Mucosa of rectum (tissue), 2 donors: ENCODE results near the gene STX1A.
"Not testable (repeated sequence)": the region's sequence is repeated elsewhere in the genome, so short reads cannot be mapped to it uniquely, and the experiment has no call there.

ENCODE experiments used
- H3K27ac ChIP-seq, 2 donors: one replicate each; pipeline ENCODE4 v1.7.0; 2013; ENCODE audit warnings: inconsistent platforms in 2 of 2, low read depth in 2 of 2, low read length in 2 of 2
- H3K27me3 ChIP-seq, 2 donors: one replicate each; pipeline ENCODE4 v1.7.0; 2013; ENCODE audit warnings: low read length in 2 of 2; ENCODE audit not compliant: control insufficient read depth in 2 of 2, insufficient read depth in 2 of 2
- H3K36me3 ChIP-seq, 2 donors: one replicate each; pipeline ENCODE4 v1.7.0; 2013; ENCODE audit warnings: low read length in 2 of 2; ENCODE audit not compliant: control insufficient read depth in 2 of 2, insufficient read depth in 2 of 2
- H3K4me1 ChIP-seq, 2 donors: one replicate each; pipeline ENCODE4 v1.7.0; 2013; ENCODE audit warnings: low read length in 2 of 2, mild to moderate bottlenecking in 1 of 2; ENCODE audit not compliant: control insufficient read depth in 2 of 2, insufficient read depth in 2 of 2
- H3K4me3 ChIP-seq, 2 donors: one replicate each; pipeline ENCODE4 v1.7.0; 2013; ENCODE audit warnings: low read length in 2 of 2
- H3K9ac ChIP-seq, 2 donors: one replicate each; pipeline ENCODE4 v1.7.0; 2013; ENCODE audit warnings: low read length in 2 of 2, low read depth in 1 of 2, mild to moderate bottlenecking in 1 of 2
- H3K9me3 ChIP-seq, 2 donors: one replicate each; pipeline ENCODE4 v1.7.0; 2013; ENCODE audit warnings: low read length in 2 of 2; ENCODE audit not compliant: control insufficient read depth in 2 of 2
- donor health status: healthy.
- donor health status: Normal muscosa, but diverticular disease.

The STX1A gene

GRCh38 chr7:73655309-73655708, 64.2 kb downstream of the STX1A start:
- not testable (repeated sequence) for H3K27me3 ChIP-seq, H3K9me3 ChIP-seq

GRCh38 chr7:73652541-73652949, 66.9 kb downstream of the STX1A start:
- Histone ChIP-seq H3K9ac (no peak overlapping the region), H3K4me3 (no peak overlapping the region), H3K36me3 (no peaks in the 10 kb centered on the region), H3K9me3 (no peaks in the 10 kb centered on the region), H3K4me1 (peaks cover 6 to 11% of the 10 kb centered on the region in 2 donors), H3K27me3 (peaks cover 8 to 12% of the 10 kb centered on the region in 2 donors), H3K27ac (no peak overlapping the region)

More at GRCh38 chr7:73655309-73655708, 64.2 kb downstream of the STX1A start:
- H3K4me3 ChIP-seq, H3K4me1 ChIP-seq, H3K9ac ChIP-seq, H3K36me3 ChIP-seq, H3K27ac ChIP-seq: not testable (repeated sequence)

DNA sequence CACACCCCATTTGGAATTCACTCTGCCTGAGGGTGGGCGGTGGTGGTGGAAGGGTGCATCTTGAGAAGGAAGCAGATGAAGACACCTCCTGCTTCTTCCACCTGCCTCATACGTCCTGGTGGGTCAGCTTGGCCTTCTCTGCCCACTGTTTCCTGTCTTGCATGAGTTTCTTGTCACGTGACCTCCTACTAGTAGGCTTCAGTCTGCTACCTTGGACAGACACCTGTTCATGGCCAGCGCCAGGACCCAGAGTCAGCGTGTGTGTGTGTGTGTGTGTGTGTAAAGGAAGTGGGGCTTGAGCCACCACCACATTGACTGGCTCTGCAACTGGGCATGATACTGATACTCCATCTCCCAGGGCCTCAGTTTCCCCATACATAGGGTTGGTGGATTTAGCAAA, 68.9 kb downstream of the STX1A start:
- Histone ChIP-seq H3K9ac (no peak overlapping the region), H3K27me3 (peaks cover 12 to 16% of the 10 kb centered on the region in 2 donors)

GRCh38 chr7:73649576-73649975, 69.9 kb downstream of the STX1A start:
- no peaks in the 10 kb centered on the region for H3K9me3 ChIP-seq
- H3K27ac ChIP-seq = no peak overlapping the region
- no peak overlapping the region for H3K9ac ChIP-seq
- peaks cover 12 to 17% of the 10 kb centered on the region in 2 donors for H3K27me3 ChIP-seq
- no peak overlapping the region for H3K4me3 ChIP-seq
- peaks cover 9 to 11% of the 10 kb centered on the region in 2 donors for H3K4me1 ChIP-seq
- no peaks in the 10 kb centered on the region for H3K36me3 ChIP-seq

More for the DNA sequence above, 68.9 kb downstream of the STX1A start:
- H3K27ac ChIP-seq = no peak overlapping the region
- no peaks in the 10 kb centered on the region for H3K9me3 ChIP-seq
- peaks cover 9 to 11% of the 10 kb centered on the region in 2 donors for H3K4me1 ChIP-seq
- H3K4me3 ChIP-seq = no peak overlapping the region
- H3K36me3 ChIP-seq = no peaks in the 10 kb centered on the region
